OCI-LY7 (cell line): Measurements from ENCODE around the gene DAB1. TPM values are rescaled to one million over a fixed set of nuclear protein-coding genes. Genes with fewer than 3 reads are reported as not detected.

Experiments
- BruUV-seq: library from RNA; stranded (reverse); fragments of 400-500 nt; replicated peaks from 2 replicates; lab custom pipeline; 2021; lab: Mats Ljungman, UMichigan
- CTCF ChIA-PET: fragments of 300-600 bp; sonication (Branson Sonifier 250); formaldehyde crosslinking; loops from one replicate; lab custom pipeline; 2022; ENCODE audit warnings: antibody characterized with exemption; ENCODE audit not compliant: unreplicated experiment; lab: Charles Lee
- POLR2A ChIA-PET: fragments of 300-600 bp; sonication (Branson Sonifier 250); formaldehyde crosslinking; loops from one replicate; lab custom pipeline; 2022; ENCODE audit warnings: antibody characterized with exemption; lab: Charles Lee
- DNase-seq: peaks from one replicate; pipeline ENCODE4 v3.0.0-alpha.2; 2015; ENCODE audit warnings: low spot score
- H2AFZ ChIP-seq: fragments of 200-600 bp; sonication (generic), shearing (Covaris generic); 2 replicates; pipeline ENCODE4 v1.6.1; 2014; ENCODE audit warnings: mild to moderate bottlenecking, antibody characterized with exemption, low read length, moderate library complexity
- H3K27ac ChIP-seq: fragments of 200-600 bp; sonication (generic); 2 replicates; pipeline ENCODE4 v1.5.1; 2014; ENCODE audit warnings: mixed run types, low read depth, mild to moderate bottlenecking, moderate library complexity, low read length, inconsistent platforms; ENCODE audit not compliant: poor library complexity, severe bottlenecking
- H3K36me3 ChIP-seq: fragments of 200-600 bp; sonication (generic); 2 replicates; pipeline ENCODE4 v1.6.1; 2014; ENCODE audit warnings: mild to moderate bottlenecking, antibody characterized with exemption, low read length, moderate library complexity, mixed read lengths; ENCODE audit not compliant: insufficient read depth
- H3K4me1 ChIP-seq: fragments of 200-600 bp; sonication (generic); 2 replicates; pipeline ENCODE4 v1.5.1; 2014; ENCODE audit warnings: mild to moderate bottlenecking, low read length; ENCODE audit not compliant: insufficient read depth, poor library complexity, severe bottlenecking
- H3K4me2 ChIP-seq: fragments of 200-600 bp; sonication (generic); 2 replicates; pipeline ENCODE4 v1.6.1; 2014; ENCODE audit warnings: mild to moderate bottlenecking, low read length
- H3K4me3 ChIP-seq: fragments of 200-600 bp; sonication (generic); 2 replicates; pipeline ENCODE4 v1.5.1; 2014; ENCODE audit warnings: mild to moderate bottlenecking, low read depth, low read length; ENCODE audit not compliant: poor library complexity, severe bottlenecking
- H3K79me2 ChIP-seq: fragments of 200-600 bp; sonication (generic); 2 replicates; pipeline ENCODE4 v1.6.1; 2016; ENCODE audit warnings: low read depth, mild to moderate bottlenecking, low read length, moderate library complexity, mixed read lengths; ENCODE audit not compliant: insufficient read depth
- H3K9me2 ChIP-seq: fragments of 200-600 bp; sonication (generic); 2 replicates; pipeline ENCODE4 v1.6.1; 2016; ENCODE audit warnings: mild to moderate bottlenecking, low read length, mixed read lengths; ENCODE audit not compliant: insufficient read depth
- H3K9me3 ChIP-seq: fragments of 200-600 bp; sonication (generic); 2 replicates; pipeline ENCODE4 v1.6.1; 2014; ENCODE audit warnings: mild to moderate bottlenecking, mixed run types, low read length, mixed read lengths
- H4K20me1 ChIP-seq: fragments of 200-600 bp; sonication (generic); 2 replicates; pipeline ENCODE4 v1.6.1; 2014; ENCODE audit warnings: mild to moderate bottlenecking, antibody characterized with exemption, low read length, moderate library complexity, mixed read lengths; ENCODE audit not compliant: insufficient read depth
- CTCF ChIP-seq: fragments of 200-600 bp; sonication (generic); conservative IDR thresholded peaks from 2 replicates; pipeline ENCODE4 v1.5.1; 2014; ENCODE audit warnings: mild to moderate bottlenecking, antibody characterized with exemption, low read length, moderate library complexity, mixed read lengths
- EZH2phosphoT487 ChIP-seq: fragments of 200-600 bp; sonication (generic); IDR thresholded peaks from 2 replicates; pipeline ENCODE4 v1.6.1; 2018; ENCODE audit warnings: low read depth, borderline replicate concordance, mild to moderate bottlenecking, mixed run types, antibody characterized with exemption, low read length, moderate library complexity, mixed read lengths
- intact Hi-C: fragments of 100-400 bp; cut with micrococcal nuclease; formaldehyde crosslinking; loops from one replicate; pipeline ENCODE4 v1.10.0; 2022; ENCODE audit not compliant: unreplicated experiment
- total RNA-seq, 2 experiments: library from RNA; depleted of rRNA in 1 of 2; stranded (reverse); fragments of >200 nt in 1 of 2; shearing (Covaris generic) in 1 of 2; gene quantifications; 2 replicates each; pipeline ENCODE4 v1.2.3, GENCODE V29; 2014 to 2022

The DAB1 gene
- total RNA-seq, 2 experiments from 2014 or later = not detected

- Histone ChIP-seq H3K4me1 (no peaks in the 10 kb centered on the region), H2AFZ (no peak overlapping the region), H3K4me3 (no peak overlapping the region), H4K20me1 (no peaks in the 10 kb centered on the region), H3K9me2 (no peaks in the 10 kb centered on the region), H3K27ac (no peak overlapping the region), H3K9me3 (no peaks in the 10 kb centered on the region), H3K36me3 (no peaks in the 10 kb centered on the region), H3K4me2 (no peak overlapping the region), H3K79me2 (no peaks in the 10 kb centered on the region)
- ChIA-PET POLR2A (no interaction called here), CTCF (no interaction called here)
- DNase-seq = no peak
- intact Hi-C loops = no loop called here
- TF ChIP-seq CTCF (no peak), EZH2phosphoT487 (no peak)
- BruUV-seq = no TSS peak
These were observed 356.0 kb downstream of the DAB1 start for GRCh38 chr1:57067863-57068262.

DNA sequence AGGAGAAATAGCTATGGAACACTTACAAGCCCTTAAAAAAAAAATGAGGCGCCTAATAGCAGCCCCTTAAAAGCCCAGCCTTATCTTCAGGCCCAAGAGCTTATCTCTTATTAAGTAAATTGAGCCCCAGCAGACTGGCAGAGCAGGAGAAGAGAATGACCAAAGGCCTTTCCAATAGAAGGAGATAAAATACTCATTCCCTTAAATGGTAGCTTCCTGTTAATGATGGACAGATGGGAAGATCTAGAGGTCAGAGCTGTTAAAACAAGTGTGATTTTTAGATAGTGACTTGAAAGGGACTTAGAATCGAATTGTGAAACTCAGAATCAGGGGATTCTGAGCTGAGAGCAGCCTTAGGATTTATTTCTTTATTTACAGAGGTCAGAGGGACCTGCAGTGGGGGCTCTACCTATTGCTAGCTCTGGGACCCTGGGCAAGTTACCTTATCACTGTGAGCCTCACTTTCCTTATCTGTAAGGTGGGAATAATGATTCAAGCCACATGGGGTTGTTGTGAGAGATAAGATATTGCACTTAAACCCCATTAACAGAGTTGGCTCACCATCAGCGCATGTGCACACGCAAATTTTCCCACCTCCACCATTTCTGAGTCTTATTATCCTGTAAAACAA lies 356.8 kb downstream of the DAB1 start:
- no peak for DNase-seq
- CTCF ChIA-PET = no interaction called here
- no peaks in the 10 kb centered on the region for H3K9me2 ChIP-seq
- POLR2A ChIA-PET = interaction anchor here (0.6 kb wide), 1 partner anchor 221 kb away, joined by 3 read pairs; no protein-coding TSS in a partner anchor
- no peaks in the 10 kb centered on the region for H4K20me1 ChIP-seq
- intact Hi-C loops = no loop called here
- no peak overlapping the region for H2AFZ ChIP-seq
- no peaks in the 10 kb centered on the region for H3K36me3 ChIP-seq
- no peaks in the 10 kb centered on the region for H3K79me2 ChIP-seq
- BruUV-seq = no TSS peak
- TF ChIP-seq EZH2phosphoT487 (no peak), CTCF (no peak)
- no peaks in the 10 kb centered on the region for H3K4me1 ChIP-seq
- H3K4me3 ChIP-seq = no peak overlapping the region
- no peak overlapping the region for H3K4me2 ChIP-seq
- H3K9me3 ChIP-seq = no peaks in the 10 kb centered on the region
- H3K27ac ChIP-seq = no peak overlapping the region

GRCh38 chr1:57065442-57065841 lies 358.4 kb downstream of the DAB1 start:
- Histone ChIP-seq H3K79me2 (no peaks in the 10 kb centered on the region), H3K27ac (no peak overlapping the region), H3K4me3 (no peak overlapping the region), H3K4me1 (no peaks in the 10 kb centered on the region), H4K20me1 (no peaks in the 10 kb centered on the region), H2AFZ (no peak overlapping the region), H3K4me2 (no peak overlapping the region), H3K36me3 (no peaks in the 10 kb centered on the region), H3K9me3 (no peaks in the 10 kb centered on the region), H3K9me2 (no peaks in the 10 kb centered on the region)
- no TSS peak for BruUV-seq
- ChIA-PET CTCF (no interaction called here), POLR2A (no interaction called here)
- no peak for TF ChIP-seq CTCF
- TF ChIP-seq EZH2phosphoT487 = no peak
- intact Hi-C loops = no loop called here
- no peak for DNase-seq
